Pancreas (tissue), 10 donors: ENCODE results near the gene ATP1A2. TPM values are rescaled to one million over a fixed set of nuclear protein-coding genes. Genes with fewer than 3 reads are reported as not detected.
"Not testable (repeated sequence)": the region's sequence is repeated elsewhere in the genome, so short reads cannot be mapped to it uniquely, and the experiment has no call there.

Source experiments
- ATAC-seq, 4 donors: fragments of 200-7000 bp; cut with Tn5 transposase; one replicate each; pipeline versions ENCODE4 v1.8.0 to v1.9.1; 2020; ENCODE audit warnings: mild to moderate bottlenecking in 4 of 4, moderate library complexity in 4 of 4
- DNase-seq, 6 donors: peaks; one replicate each; pipeline ENCODE4 v3.0.0-alpha.2; 2020
- FAIRE-seq: peaks from 2 replicates; lab custom pipeline; 2012; peaks lifted over from hg19 to GRCh38; lab: Jason Lieb, UNC
- H3K27ac ChIP-seq, 4 donors: fragments of 200-600 bp; sonication (generic); 1 replicate in 3 of 4; 2 replicates in 1 of 4; pipeline versions ENCODE4 v1.5.0 to v1.8.0; 2020
- H3K27me3 ChIP-seq, 4 donors: fragments of 200-600 bp; one replicate each; pipeline ENCODE4 v1.8.0; 2021
- H3K36me3 ChIP-seq, 3 donors: fragments of 200-600 bp; sonication (generic) in 1 of 3; one replicate each; pipeline versions ENCODE4 v1.5.0 to v1.8.0; 2020 to 2021
- H3K4me1 ChIP-seq, 3 donors: fragments of 200-600 bp; one replicate each; pipeline ENCODE4 v1.8.0; 2021
- H3K4me3 ChIP-seq, 4 donors: fragments of 200-600 bp; sonication (generic) in 2 of 4; one replicate each; pipeline versions ENCODE4 v1.5.0 to v1.8.0; 2020 to 2021
- H3K9me3 ChIP-seq, 4 donors: fragments of 200-600 bp; one replicate each; pipeline ENCODE4 v1.8.0; 2021
- WGBS, 2 donors: extraction: QIAGEN DNeasy Blood & Tissue Kit; methylation state at CpG; one replicate each; pipeline ENCODE4 v1.1.7; 2013; 5-methylcytosine and 5-hydroxymethylcytosine counted together
- intact Hi-C, 3 donors: fragments of 100-400 bp; cut with DNase I; formaldehyde crosslinking; loops; one replicate each; pipeline versions ENCODE4 v1.11.1 to v1.14.2; 2022
- polyA plus RNA-seq, 2 donors: library from polyadenylated mRNA; stranded (reverse); fragments of 200-250 nt; gene quantifications; one replicate each; pipeline ENCODE4 v1.2.3, GENCODE V29; 2013
- total RNA-seq, 6 donors: library from RNA; stranded (reverse); fragmentation: NEBNext Ultra II Directional in 4 of 6; extraction: Animal tissue kit (Norgen Biotek cat#: 25700) in 4 of 6; gene quantifications; one replicate each; pipeline versions ENCODE4 v1.2.1 to v1.2.4, GENCODE V29; 2021 to 2023
- TF ChIP-seq, protein P1 (sequence below), 4 donors: fragments of 200-600 bp; sonication (generic) in 3 of 4; IDR thresholded peaks; one replicate each; pipeline versions ENCODE4 v1.5.0 to v1.8.0; 2021; ENCODE audit warnings: antibody characterized with exemption in 4 of 4
- donor health status: healthy with polysubstance abuse.
- donor health status: DM: no; HTN: no; CAD: no; lungs with moderate emphysema.
- donor health status: DM: no; HTN: no; CAD: no.
- donor health status: control.
- donor health status: control.
- donor health status: Bipolar disorder and iron deficiency.
- donor health status: DM: yes; HTN: yes; CAD: no.
- donor health status: DM: no; HTN: no; CAD: no.
- donor health status: DM: no; HTN: no; CAD: no.
- donor health status: DM: yes; HTN: yes; CAD: no.

Gene ATP1A2
- total and polyA plus RNA-seq, 8 donors = 0.34 to 2.7 (median 0.53) TPM

DNA sequence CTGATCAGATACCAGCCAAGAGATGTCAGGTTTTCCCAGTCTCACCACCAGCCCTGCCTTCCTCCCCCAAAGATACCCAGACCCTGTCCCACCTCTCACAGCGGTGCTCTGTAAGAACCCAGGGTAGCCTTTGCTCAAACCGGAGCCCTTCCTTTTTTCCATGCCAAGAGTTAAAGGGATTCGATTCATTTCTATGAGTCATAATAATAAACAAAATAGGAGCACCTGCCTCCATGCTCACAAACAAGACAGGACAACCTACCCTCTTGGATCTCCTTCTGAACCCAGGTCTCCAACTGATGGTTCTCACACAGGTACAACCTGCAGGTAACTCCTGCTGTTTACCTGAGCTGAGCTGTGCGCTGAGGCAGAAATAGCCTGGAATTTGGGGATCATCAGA, 5.9 kb upstream of the ATP1A2 start:
- TF ChIP-seq, protein P1, sequence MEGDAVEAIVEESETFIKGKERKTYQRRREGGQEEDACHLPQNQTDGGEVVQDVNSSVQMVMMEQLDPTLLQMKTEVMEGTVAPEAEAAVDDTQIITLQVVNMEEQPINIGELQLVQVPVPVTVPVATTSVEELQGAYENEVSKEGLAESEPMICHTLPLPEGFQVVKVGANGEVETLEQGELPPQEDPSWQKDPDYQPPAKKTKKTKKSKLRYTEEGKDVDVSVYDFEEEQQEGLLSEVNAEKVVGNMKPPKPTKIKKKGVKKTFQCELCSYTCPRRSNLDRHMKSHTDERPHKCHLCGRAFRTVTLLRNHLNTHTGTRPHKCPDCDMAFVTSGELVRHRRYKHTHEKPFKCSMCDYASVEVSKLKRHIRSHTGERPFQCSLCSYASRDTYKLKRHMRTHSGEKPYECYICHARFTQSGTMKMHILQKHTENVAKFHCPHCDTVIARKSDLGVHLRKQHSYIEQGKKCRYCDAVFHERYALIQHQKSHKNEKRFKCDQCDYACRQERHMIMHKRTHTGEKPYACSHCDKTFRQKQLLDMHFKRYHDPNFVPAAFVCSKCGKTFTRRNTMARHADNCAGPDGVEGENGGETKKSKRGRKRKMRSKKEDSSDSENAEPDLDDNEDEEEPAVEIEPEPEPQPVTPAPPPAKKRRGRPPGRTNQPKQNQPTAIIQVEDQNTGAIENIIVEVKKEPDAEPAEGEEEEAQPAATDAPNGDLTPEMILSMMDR (IDR thresholded peaks at IDR 0.05) = no peak
- DNase-seq (no peak), ATAC-seq (no peak), FAIRE-seq (no peak)
- 53 to 68% methylated on average over 4 of the region's 4 CpGs for WGBS, 2 donors
- intact Hi-C loops = loop anchor here in 2 of 3 donors (10.0 kb wide), 4 partner anchors 85 to 265 kb away; partner anchors contain the start of genes CASQ1 (in 1 of the 2) and PEX19 (in 1 of the 2)
- no peaks in the 10 kb centered on the region for H3K27me3 ChIP-seq
- H3K9me3 ChIP-seq = no peaks in the 10 kb centered on the region
- no peaks in the 10 kb centered on the region for H3K4me1 ChIP-seq
- no peak overlapping the region for H3K27ac ChIP-seq
- H3K36me3 ChIP-seq = no peaks in the 10 kb centered on the region
- H3K4me3 ChIP-seq = no peak overlapping the region

DNA sequence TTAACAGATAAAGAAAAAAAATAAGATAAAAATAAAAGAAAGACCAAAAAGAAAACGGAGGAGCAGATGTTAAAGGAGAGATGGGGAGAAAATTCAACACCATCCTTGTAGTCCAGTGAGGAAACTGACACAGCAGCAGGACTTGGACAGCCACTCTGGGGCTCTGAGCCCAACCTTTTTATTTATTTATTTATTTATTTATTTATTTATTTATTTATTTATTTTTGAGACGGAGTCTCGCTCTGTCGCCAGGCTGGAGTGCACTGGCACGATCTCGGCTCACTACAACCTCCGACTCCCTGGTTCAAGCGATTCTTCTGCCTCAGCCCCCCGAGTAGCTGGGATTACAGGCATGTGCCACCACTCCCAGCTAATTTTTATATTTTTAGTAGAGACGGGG, 4.1 kb upstream of the ATP1A2 start:
- H3K27ac ChIP-seq, DNase-seq, H3K4me1 ChIP-seq, H3K4me3 ChIP-seq, ATAC-seq, H3K27me3 ChIP-seq, H3K36me3 ChIP-seq, intact Hi-C loops, H3K9me3 ChIP-seq, FAIRE-seq: not testable (repeated sequence)
- WGBS, 2 donors = 80 to 91% methylated on average over 10 of the region's 10 CpGs

DNA sequence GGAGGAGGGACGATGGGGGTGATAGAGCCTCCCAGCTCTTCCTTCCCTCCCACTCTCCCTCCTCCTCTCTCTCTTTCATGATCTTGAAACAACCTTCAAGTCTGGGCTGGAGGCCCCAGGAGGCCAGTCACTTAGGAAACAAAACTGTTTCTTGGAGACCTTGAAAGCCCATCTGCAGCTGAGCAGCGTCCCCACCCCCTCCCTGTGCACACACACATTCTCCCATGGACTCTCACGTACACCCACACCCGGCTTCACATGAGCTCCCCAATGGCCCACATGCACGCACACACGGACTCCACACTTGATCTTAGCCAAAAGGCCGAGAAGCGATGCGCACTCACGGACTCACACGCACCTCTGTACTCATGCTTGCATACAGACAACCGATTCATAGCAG, 3.2 kb upstream of the ATP1A2 start:
- Histone ChIP-seq H3K4me1 (no peaks in the 10 kb centered on the region), H3K36me3 (no peaks in the 10 kb centered on the region), H3K27me3 (no peaks in the 10 kb centered on the region), H3K27ac (no peak overlapping the region), H3K9me3 (no peaks in the 10 kb centered on the region), H3K4me3 (no peak overlapping the region)
- intact Hi-C loops = no loop called here
- DNase-seq (no peak), FAIRE-seq (no peak), ATAC-seq (no peak)
- TF ChIP-seq, protein P1 (IDR thresholded peaks at IDR 0.05) = no peak
- 71 to 80% methylated on average over 12 of the region's 12 CpGs for WGBS, 2 donors

DNA sequence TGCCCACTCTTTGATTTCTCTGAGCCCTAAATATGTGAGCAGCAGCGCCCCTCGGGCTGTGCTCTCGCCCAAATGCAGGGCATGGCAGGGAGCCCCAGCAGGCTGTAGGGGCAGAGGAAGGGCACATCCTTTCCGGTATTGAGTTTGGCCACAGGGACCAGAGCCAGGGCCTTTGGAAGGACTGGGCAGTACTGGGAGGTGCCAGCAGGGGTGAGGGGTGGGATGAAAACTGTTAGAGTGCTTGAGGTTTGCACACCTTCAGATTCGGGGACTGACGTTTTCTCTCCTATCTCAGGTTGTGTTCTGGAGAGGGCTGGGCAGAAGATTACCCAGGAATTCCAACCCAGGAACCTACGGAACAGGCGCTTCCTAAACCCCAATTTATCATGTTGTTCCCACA, 2.2 kb upstream of the ATP1A2 start:
- DNase-seq (no peak), ATAC-seq (no peak), FAIRE-seq (no peak)
- H3K4me1 ChIP-seq = no peaks in the 10 kb centered on the region
- intact Hi-C loops = no loop called here
- H3K9me3 ChIP-seq = no peaks in the 10 kb centered on the region
- H3K27me3 ChIP-seq = no peaks in the 10 kb centered on the region
- WGBS, 2 donors = 71 to 76% methylated on average over 8 of the region's 8 CpGs
- TF ChIP-seq, protein P1 (IDR thresholded peaks at IDR 0.05) = no peak
- H3K36me3 ChIP-seq = no peaks in the 10 kb centered on the region
- no peak overlapping the region for H3K27ac ChIP-seq
- no peak overlapping the region for H3K4me3 ChIP-seq

DNA sequence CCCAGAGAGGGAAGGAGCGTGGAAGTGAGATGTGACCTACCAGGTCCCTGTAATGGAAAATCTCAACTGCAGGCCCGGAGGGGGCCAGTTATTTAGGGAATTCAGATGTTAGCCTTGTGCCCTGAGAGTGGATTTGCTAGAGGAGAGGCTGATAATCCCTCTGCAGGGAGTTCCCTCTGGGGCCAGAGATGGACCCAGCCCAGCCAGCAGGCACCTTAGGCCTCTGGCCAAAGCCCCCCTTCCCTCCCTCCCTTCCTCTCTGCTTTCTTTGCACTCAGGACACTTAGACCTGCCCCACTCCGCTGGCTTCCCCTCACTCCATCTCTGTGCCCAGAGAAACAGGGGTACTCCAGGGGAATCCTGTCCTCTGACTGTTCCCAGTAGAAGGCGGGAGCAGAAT, 1.5 kb upstream of the ATP1A2 start:
- H3K4me3 ChIP-seq = no peak overlapping the region
- H3K4me1 ChIP-seq = no peaks in the 10 kb centered on the region
- DNase-seq (no peak), ATAC-seq (no peak), FAIRE-seq (no peak)
- intact Hi-C loops = no loop called here
- WGBS, 2 donors = 78 to 88% methylated on average over 4 of the region's 4 CpGs
- H3K27ac ChIP-seq = no peak overlapping the region
- H3K9me3 ChIP-seq = no peaks in the 10 kb centered on the region
- no peaks in the 10 kb centered on the region for H3K27me3 ChIP-seq
- TF ChIP-seq, protein P1 (IDR thresholded peaks at IDR 0.05) = no peak
- H3K36me3 ChIP-seq = no peaks in the 10 kb centered on the region
